GM12872 (cell line): ENCODE results near the gene NPAS2.

Experiments used
- CTCF ChIP-seq: IDR thresholded peaks from 3 replicates; pipeline ENCODE4 v1.5.1; 2011; ENCODE audit warnings: low read depth, mild to moderate bottlenecking, low read length, moderate library complexity; ENCODE audit not compliant: insufficient read depth

The NPAS2 gene

GRCh38 chr2:100954044-100954420 is 134.1 kb downstream of the NPAS2 start:
- no peak for TF ChIP-seq CTCF

GRCh38 chr2:100955226-100955625 is 135.3 kb downstream of the NPAS2 start:
- TF ChIP-seq CTCF: no peak

GRCh38 chr2:100956081-100956480 is 136.1 kb downstream of the NPAS2 start:
- TF ChIP-seq CTCF: no peak

- no peak for TF ChIP-seq CTCF
Observed at GRCh38 chr2:100957996-100958653, 138.2 kb downstream of the NPAS2 start.

- no peak for TF ChIP-seq CTCF
Observed at GRCh38 chr2:100959225-100959880, 139.4 kb downstream of the NPAS2 start.

- no peak for TF ChIP-seq CTCF
Observed at GRCh38 chr2:100960688-100961087, 140.7 kb downstream of the NPAS2 start.

- TF ChIP-seq CTCF: no peak
Observed at GRCh38 chr2:100962366-100963025, 142.6 kb downstream of the NPAS2 start.
